Effector memory CD8-positive, alpha-beta T cell (primary cell): Measurements from ENCODE around the gene BROX.

Experiments
- ATAC-seq: fragments of 150-1000 bp; cut with Tn5 transposase; replicated peaks from 2 replicates; pipeline ENCODE4 v1.10.0; 2021; ENCODE audit warnings: mild to moderate bottlenecking, moderate library complexity
- DNase-seq, 3 experiments: peaks; one replicate each; pipeline ENCODE4 v3.0.0; 2021
- H3K27ac Mint-ChIP-seq, 2 donors: one replicate each; pipeline ENCODE4 v1.8.0; 2022; ENCODE audit warnings: mild to moderate bottlenecking in 2 of 2, mixed read lengths in 2 of 2, moderate library complexity in 2 of 2
- H3K27me3 Mint-ChIP-seq, 2 donors: one replicate each; pipeline ENCODE4 v1.8.0; 2022; ENCODE audit warnings: mixed read lengths in 2 of 2
- H3K36me3 Mint-ChIP-seq: one replicate; pipeline ENCODE4 v1.8.0; 2022; ENCODE audit warnings: mild to moderate bottlenecking, moderate library complexity, mixed read lengths; ENCODE audit not compliant: insufficient read depth
- H3K4me1 Mint-ChIP-seq, 2 donors: one replicate each; pipeline ENCODE4 v1.8.0; 2022; ENCODE audit warnings: low read depth in 2 of 2, mixed read lengths in 2 of 2
- H3K4me3 Mint-ChIP-seq, 2 donors: one replicate each; pipeline ENCODE4 v1.8.0; 2022; ENCODE audit warnings: mild to moderate bottlenecking in 2 of 2, mixed read lengths in 2 of 2, moderate library complexity in 2 of 2
- H3K9me3 Mint-ChIP-seq, 2 donors: one replicate each; pipeline ENCODE4 v1.8.0; 2022; ENCODE audit warnings: mixed read lengths in 2 of 2

BROX gene

GRCh38 chr1:222704260-222704659 is 8.1 kb upstream of the BROX start:
- Mint-ChIP-seq H3K4me3 (no peak overlapping the region), H3K4me1 (peaks cover 9 to 33% of the 10 kb centered on the region in 2 donors), H3K36me3 (peaks cover 35% of the 10 kb centered on the region), H3K27ac (peak overlapping the region in 1 of 2 donors; percentile 58), H3K9me3 (no peaks in the 10 kb centered on the region), H3K27me3 (no peaks in the 10 kb centered on the region)
- DNase-seq (no peak), ATAC-seq (no peak)

DNA sequence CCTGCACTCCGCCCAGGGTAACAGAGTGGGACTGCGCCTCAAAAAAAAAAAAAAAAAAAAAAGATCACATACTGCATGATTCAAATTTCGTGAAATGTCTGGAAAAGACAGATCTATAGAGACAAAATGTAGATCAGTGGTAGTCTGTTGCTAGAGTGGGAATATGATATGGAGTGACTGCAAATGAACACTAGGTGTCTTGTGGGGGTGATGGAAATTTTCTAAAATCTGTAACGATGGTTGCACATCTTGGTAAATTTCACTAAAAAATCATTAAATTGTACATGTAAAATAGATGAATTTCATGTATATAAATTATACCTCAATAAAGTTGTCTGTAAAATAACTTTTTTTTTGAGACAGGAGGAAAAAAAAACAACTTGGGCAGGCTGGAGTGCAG is 5.5 kb upstream of the BROX start:
- Mint-ChIP-seq H3K4me1 (peaks cover 25 to 56% of the 10 kb centered on the region in 2 donors), H3K9me3 (no peaks in the 10 kb centered on the region), H3K36me3 (peaks cover 25% of the 10 kb centered on the region)

DNA sequence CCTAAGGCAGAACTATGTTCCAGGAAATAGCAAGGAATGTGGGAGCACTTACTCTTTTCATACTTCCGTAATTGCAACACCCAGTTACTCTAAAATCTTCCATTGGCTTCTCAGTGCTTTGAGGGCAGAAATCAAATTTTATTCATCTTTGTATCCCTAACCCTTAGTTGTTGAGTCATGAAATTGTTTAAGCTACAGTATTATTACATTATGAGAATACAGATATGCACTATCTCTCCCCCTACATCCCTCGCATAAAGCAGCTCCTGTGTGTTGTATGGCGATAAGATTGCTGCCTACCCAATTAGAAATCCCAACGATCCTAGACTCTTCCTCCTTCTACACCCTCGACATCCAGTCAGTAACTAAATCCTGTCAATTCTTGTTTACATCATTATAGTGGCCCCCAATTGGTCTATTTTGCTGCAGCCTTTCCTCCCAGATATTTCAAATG is 2.6 kb upstream of the BROX start:
- DNase-seq (no peak), ATAC-seq (no peak)
- Mint-ChIP-seq H3K27me3 (no peaks in the 10 kb centered on the region), H3K9me3 (no peaks in the 10 kb centered on the region), H3K27ac (no peak overlapping the region), H3K36me3 (peaks cover 47% of the 10 kb centered on the region), H3K4me1 (peaks cover 34 to 39% of the 10 kb centered on the region in 2 donors), H3K4me3 (peak overlapping the region; percentile 94 to 98)

More for the DNA sequence above, 5.5 kb upstream of the BROX start:
- ATAC-seq (no peak), DNase-seq (no peak)
- H3K27me3 Mint-ChIP-seq = no peaks in the 10 kb centered on the region
- peak overlapping the region in 1 of 2 donors; percentile 51 for H3K27ac Mint-ChIP-seq
- H3K4me3 Mint-ChIP-seq = no peak overlapping the region

DNA sequence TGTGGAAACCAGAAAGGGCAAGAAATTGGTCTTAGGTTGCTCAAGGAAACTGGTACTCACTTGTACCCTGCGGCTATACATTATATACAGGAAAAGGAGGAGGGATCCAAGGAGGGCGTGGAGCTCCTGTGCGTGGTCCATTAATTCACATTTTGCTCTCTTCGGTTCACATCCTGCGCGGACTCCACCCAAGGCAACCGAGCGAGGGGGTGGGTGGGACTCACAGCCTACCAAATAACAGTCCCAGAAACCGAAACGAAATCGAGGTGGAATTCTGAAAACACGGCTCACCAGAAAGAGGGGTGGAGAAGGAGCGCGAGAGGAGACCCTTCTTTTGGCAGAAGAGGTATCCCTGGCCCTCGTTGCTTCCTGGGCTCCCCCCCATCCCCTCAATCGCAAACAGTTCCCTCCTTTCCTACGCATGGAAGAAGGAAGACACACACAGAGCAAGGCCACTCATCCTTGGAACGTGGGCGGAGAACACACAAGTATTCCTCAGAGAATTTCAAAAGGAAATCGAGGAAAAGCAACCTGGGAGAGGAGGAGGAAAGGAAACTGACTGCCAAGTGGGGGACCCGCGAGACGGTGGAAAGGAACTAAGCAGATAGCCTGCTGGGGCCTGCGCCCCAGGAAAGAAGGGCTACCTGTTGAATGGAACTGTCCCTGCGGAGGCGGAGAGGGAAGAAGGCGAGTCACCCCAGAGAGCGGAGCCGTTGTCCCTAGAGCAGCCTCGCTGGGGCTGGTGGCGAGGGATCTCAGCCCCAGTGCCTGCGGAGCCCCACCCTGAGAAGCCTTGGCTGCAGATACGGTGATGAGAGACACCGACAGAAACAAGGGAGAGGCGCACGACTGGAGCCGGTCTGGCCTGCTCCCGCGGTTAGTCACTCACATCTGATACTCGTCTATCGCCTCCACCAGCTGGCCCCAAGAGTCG is 778 bp upstream of the BROX start:
- Mint-ChIP-seq H3K27me3 (no peaks in the 10 kb centered on the region), H3K9me3 (no peaks in the 10 kb centered on the region), H3K4me3 (peak overlapping the region; percentile 94 to 98), H3K4me1 (peaks cover 31 to 32% of the 10 kb centered on the region in 2 donors), H3K36me3 (peaks cover 61% of the 10 kb centered on the region), H3K27ac (peak overlapping the region; percentile 97 to 99)
- ATAC-seq = peak; percentile 42
- peak; percentile 36 to 46 (median 38) for DNase-seq

DNA sequence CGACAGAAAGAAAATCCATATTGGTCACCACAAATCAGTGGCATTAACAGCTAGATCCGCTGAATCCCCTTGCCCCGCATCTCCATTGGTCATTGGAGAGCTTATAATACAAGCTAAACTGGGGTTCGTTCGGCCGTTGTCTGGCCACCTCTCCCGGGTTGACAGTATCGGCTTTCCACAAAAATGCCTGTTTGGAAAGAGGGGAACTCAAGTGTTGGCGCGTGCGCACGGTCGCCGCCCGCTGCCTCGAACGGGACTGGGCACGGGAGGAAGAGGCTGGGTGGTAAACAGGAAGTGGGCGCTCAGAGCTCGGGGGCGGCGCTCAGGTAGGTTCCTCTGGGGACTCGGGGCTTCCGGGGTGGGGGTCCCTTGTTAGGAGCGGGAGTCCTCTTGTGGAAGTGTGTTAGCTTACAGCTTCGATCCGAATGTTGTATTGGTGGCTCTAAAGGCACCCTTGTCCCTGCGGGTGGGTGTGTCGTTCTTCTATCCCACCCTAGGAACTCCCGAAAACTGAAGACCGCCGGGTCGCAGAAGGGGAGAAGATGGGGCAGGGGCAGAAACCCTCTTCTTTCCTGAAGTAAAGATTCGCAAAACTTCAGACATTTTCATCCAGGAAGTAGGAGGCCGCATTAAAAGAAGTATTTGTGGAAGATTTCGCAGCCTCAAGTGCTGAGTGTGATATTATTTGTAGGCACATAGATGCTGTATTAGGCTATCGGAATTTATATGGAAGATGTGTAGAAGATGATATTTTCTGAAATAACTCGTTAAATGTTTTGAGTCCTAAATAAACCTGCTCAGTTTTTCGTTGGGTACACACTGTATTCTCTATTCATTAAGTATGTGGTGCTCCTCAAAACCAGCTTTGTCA is 962 bp downstream of the BROX start:
- no peaks in the 10 kb centered on the region for H3K9me3 Mint-ChIP-seq
- DNase-seq = peak; percentile 86 to 88 (median 88)
- H3K36me3 Mint-ChIP-seq = peaks cover 65% of the 10 kb centered on the region
- ATAC-seq = peak; percentile 72
- peaks cover 33 to 37% of the 10 kb centered on the region in 2 donors for H3K4me1 Mint-ChIP-seq
- peak overlapping the region; percentile 97 to 99 for H3K27ac Mint-ChIP-seq
- peak overlapping the region; percentile 94 to 98 for H3K4me3 Mint-ChIP-seq
- no peaks in the 10 kb centered on the region for H3K27me3 Mint-ChIP-seq

DNA sequence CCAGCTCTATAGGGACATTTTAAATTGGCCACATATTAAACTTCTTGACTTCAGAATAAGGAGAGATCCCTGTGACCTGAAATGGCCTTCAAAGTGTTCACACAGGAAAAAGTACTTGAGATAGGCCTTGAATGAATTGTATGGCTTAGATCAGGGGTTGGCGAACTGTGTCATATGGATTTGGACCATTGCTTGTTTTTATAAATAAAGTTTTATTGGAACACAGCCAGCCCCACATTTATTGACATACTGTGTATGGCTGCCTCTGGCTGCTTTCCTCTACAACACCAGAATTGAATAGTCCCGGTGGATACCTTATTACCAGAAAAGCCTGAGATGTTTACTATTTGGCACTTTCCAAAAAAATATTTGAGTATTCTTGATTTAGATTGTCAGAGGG is 4.0 kb downstream of the BROX start:
- peaks cover 87% of the 10 kb centered on the region for H3K36me3 Mint-ChIP-seq

GRCh38 chr1:222728746-222729145 is 16.4 kb downstream of the BROX start:
- H3K27ac Mint-ChIP-seq = peak overlapping the region in 1 of 2 donors; percentile 45
- H3K4me1 Mint-ChIP-seq = peaks cover 4 to 8% of the 10 kb centered on the region in 2 donors
- ATAC-seq (no peak), DNase-seq (no peak)
- no peaks in the 10 kb centered on the region for H3K9me3 Mint-ChIP-seq
- H3K36me3 Mint-ChIP-seq = peaks cover 97% of the 10 kb centered on the region
- H3K4me3 Mint-ChIP-seq = no peak overlapping the region
- H3K27me3 Mint-ChIP-seq = no peaks in the 10 kb centered on the region

More for the DNA sequence above, 4.0 kb downstream of the BROX start:
- no peak overlapping the region for H3K4me3 Mint-ChIP-seq
- no peak for ATAC-seq
- H3K4me1 Mint-ChIP-seq = peaks cover 23 to 25% of the 10 kb centered on the region in 2 donors
- no peaks in the 10 kb centered on the region for H3K27me3 Mint-ChIP-seq
- peak overlapping the region; percentile 71 to 77 for H3K27ac Mint-ChIP-seq
- DNase-seq = no peak
- H3K9me3 Mint-ChIP-seq = no peaks in the 10 kb centered on the region

DNA sequence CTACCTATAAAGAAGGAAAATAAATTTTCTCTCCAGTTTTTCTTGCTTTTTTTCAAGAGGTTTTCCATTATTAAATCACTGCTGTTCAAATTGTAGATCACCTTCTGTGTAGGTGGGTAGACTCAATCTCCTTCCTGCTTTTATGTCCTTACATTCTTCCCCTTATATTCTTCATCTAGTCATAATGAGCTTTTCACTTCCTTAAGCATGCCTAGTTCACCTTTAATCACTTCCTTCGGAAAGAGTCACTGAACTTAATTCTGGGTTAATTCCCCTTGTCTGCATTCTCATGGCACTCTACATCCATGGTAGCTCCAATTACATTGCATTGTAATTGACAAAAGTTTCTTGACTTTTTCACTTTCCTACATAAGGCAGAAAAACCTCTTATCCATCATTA is 18.5 kb downstream of the BROX start:
- Mint-ChIP-seq H3K27me3 (no peaks in the 10 kb centered on the region), H3K27ac (peak overlapping the region in 1 of 2 donors; percentile 24), H3K9me3 (no peaks in the 10 kb centered on the region), H3K36me3 (peaks cover 95% of the 10 kb centered on the region), H3K4me3 (no peak overlapping the region), H3K4me1 (peaks cover 4 to 8% of the 10 kb centered on the region in 2 donors)
- ATAC-seq = no peak
- DNase-seq = no peak

DNA sequence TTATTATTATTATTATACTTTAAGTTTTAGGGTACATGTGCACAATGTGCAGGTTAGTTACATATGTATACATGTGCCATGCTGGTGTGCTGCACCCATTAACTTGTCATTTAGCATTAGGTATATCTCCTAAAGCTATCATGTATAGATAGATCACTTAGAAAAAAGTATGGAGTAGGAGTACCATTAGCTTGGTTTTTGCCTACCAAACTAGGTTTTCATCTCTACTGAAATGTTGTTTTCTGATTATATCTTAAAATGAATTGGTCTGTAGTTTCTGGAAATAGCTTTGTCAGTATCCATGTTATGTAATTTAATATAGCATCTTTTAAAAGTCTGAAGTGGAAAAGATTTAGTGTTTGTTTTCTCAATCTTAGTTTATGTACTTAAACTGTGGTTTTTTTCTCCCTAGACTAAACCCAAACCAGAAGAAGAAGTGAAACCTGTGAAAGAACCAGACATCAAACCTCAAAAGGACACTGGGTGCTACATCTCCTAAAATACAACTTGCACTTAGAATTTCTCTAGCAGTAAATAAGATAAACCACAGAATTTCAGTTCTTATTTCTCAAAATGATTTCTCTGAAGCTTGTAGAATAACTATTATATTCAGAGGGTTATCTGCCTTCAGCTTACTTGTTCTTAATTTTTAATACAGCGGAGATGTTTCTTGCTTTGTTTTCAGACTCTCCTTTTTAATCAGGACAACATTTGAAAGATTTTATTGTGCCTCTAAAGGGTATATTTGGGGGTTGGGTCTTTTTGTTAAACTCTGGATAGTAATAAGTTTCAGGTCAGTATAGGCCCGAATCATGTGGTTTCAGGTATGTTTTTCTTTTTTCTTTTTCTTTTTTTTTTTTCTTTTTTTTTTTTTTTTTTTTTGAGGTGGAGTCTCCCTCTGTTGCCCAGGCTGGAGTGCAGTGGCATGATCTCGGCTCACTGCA is 20.1 kb downstream of the BROX start:
- no peak overlapping the region for H3K4me3 Mint-ChIP-seq
- DNase-seq (no peak), ATAC-seq (no peak)
- H3K4me1 Mint-ChIP-seq = peaks cover 4 to 8% of the 10 kb centered on the region in 2 donors
- H3K27ac Mint-ChIP-seq = peak overlapping the region in 1 of 2 donors; percentile 12
- no peaks in the 10 kb centered on the region for H3K9me3 Mint-ChIP-seq
- H3K36me3 Mint-ChIP-seq = peaks cover 79% of the 10 kb centered on the region
- H3K27me3 Mint-ChIP-seq = no peaks in the 10 kb centered on the region

DNA sequence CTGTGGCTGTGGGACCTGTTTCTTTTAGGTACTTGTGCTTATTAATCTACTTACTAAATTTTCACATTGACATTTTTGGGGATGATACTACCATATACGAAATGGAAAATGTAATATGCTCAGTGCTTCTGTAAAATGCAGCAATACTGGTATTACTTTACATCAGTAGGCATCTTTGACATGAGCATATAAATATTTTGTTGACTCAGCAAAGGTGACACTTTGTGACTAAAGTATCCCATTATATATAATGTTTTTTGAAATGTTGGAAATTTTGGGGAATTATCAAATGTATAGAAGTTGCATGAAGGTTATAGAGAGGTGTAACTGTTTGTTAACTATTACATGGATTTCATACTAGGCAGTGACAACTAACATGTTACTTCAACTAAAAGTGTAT is 22.4 kb downstream of the BROX start:
- Mint-ChIP-seq H3K36me3 (peaks cover 57% of the 10 kb centered on the region), H3K4me1 (peaks cover 4 to 8% of the 10 kb centered on the region in 2 donors), H3K9me3 (no peaks in the 10 kb centered on the region), H3K27me3 (no peaks in the 10 kb centered on the region), H3K4me3 (no peak overlapping the region), H3K27ac (no peak overlapping the region)
- DNase-seq (no peak), ATAC-seq (no peak)

- Mint-ChIP-seq H3K4me1 (peaks cover 1 to 3% of the 10 kb centered on the region in 2 donors), H3K4me3 (no peak overlapping the region), H3K27ac (no peak overlapping the region), H3K27me3 (no peaks in the 10 kb centered on the region), H3K9me3 (no peaks in the 10 kb centered on the region), H3K36me3 (peaks cover 39% of the 10 kb centered on the region)
- DNase-seq (no peak), ATAC-seq (no peak)
Measured at GRCh38 chr1:222736470-222736869, 24.1 kb downstream of the BROX start.

GRCh38 chr1:222736972-222737371 is 24.6 kb downstream of the BROX start, which contains the start of gene FAM177B:
FAM177B (plus strand) TSS chr1:222737202; CDS start chr1:222746546, 9,344 bp downstream.
- peaks cover 35% of the 10 kb centered on the region for H3K36me3 Mint-ChIP-seq
- ATAC-seq = no peak
- H3K4me3 Mint-ChIP-seq = no peak within 1 kb of the TSS
- H3K27me3 Mint-ChIP-seq = no peaks in the 10 kb centered on the region
- no peak for DNase-seq
- H3K4me1 Mint-ChIP-seq = peaks cover 0 to 1% of the 10 kb centered on the region in 2 donors
- no peak within 1 kb of the TSS for H3K27ac Mint-ChIP-seq
- H3K9me3 Mint-ChIP-seq = no peaks in the 10 kb centered on the region
